H9 (cell line): ENCODE results near the gene CLEC4G. TPM values are rescaled to one million over a fixed set of nuclear protein-coding genes. Genes with fewer than 3 reads are reported as not detected.

ENCODE experiments used
- DNase-seq: peaks from one replicate; pipeline ENCODE4 v3.0.0-alpha.2; 2017
- H2AFZ ChIP-seq: one replicate; pipeline ENCODE4 v1.6.1; 2013; ENCODE audit warnings: mild to moderate bottlenecking, low read length, control low read depth, moderate library complexity
- H2AK5ac ChIP-seq: 2 replicates; pipeline ENCODE4 v1.6.1; 2013; ENCODE audit warnings: low read length, control low read depth, mixed read lengths; ENCODE audit not compliant: insufficient read length
- H2BK120ac ChIP-seq: one replicate; pipeline ENCODE4 v1.6.1; 2013; ENCODE audit warnings: low read depth, mild to moderate bottlenecking, low read length, control low read depth, inconsistent platforms; ENCODE audit not compliant: poor library complexity, severe bottlenecking
- H2BK12ac ChIP-seq: 2 replicates; pipeline ENCODE4 v1.6.1; 2013; ENCODE audit warnings: low read length, control low read depth, mixed read lengths, low read depth; ENCODE audit not compliant: insufficient read length
- H2BK15ac ChIP-seq: 2 replicates; pipeline ENCODE4 v1.6.1; 2013; ENCODE audit warnings: low read depth, low read length, control low read depth
- H2BK20ac ChIP-seq: one replicate; pipeline ENCODE4 v1.6.1; 2013; ENCODE audit warnings: low read depth, mild to moderate bottlenecking, low read length, control low read depth, inconsistent platforms; ENCODE audit not compliant: poor library complexity, severe bottlenecking
- H2BK5ac ChIP-seq: 2 replicates; pipeline ENCODE4 v1.6.1; 2013; ENCODE audit warnings: low read length, control low read depth, mixed read lengths; ENCODE audit not compliant: insufficient read length
- H3K14ac ChIP-seq: 2 replicates; pipeline ENCODE4 v1.6.1; 2013; ENCODE audit warnings: low read length, control low read depth; ENCODE audit not compliant: insufficient read depth
- H3K18ac ChIP-seq: 2 replicates; pipeline ENCODE4 v1.6.1; 2013; ENCODE audit warnings: low read depth, mild to moderate bottlenecking, mixed read lengths, low read length, control low read depth; ENCODE audit not compliant: insufficient read length
- H3K23ac ChIP-seq: 2 replicates; pipeline ENCODE4 v1.6.1; 2013; ENCODE audit warnings: low read length, control low read depth, mixed read lengths, low read depth; ENCODE audit not compliant: insufficient read length
- H3K23me2 ChIP-seq: 2 replicates; pipeline ENCODE4 v1.6.1; 2013; ENCODE audit warnings: low read depth, mild to moderate bottlenecking, mixed read lengths, low read length, control low read depth; ENCODE audit not compliant: insufficient read length, poor library complexity, severe bottlenecking
- H3K27ac ChIP-seq: 2 replicates; pipeline ENCODE4 v1.5.1; 2013; ENCODE audit warnings: low read length, control low read depth, mixed read lengths, low read depth; ENCODE audit not compliant: insufficient read length
- H3K27me3 ChIP-seq: 2 replicates; pipeline ENCODE4 v1.6.1; 2013; ENCODE audit warnings: low read length, control low read depth, inconsistent platforms; ENCODE audit not compliant: insufficient read depth
- H3K4ac ChIP-seq: 2 replicates; pipeline ENCODE4 v1.6.1; 2013; ENCODE audit warnings: low read depth, mild to moderate bottlenecking, control low read depth, inconsistent platforms, low read length, moderate library complexity
- H3K4me1 ChIP-seq: 2 replicates; pipeline ENCODE4 v1.6.1; 2013; ENCODE audit warnings: low read length, control low read depth, inconsistent platforms; ENCODE audit not compliant: insufficient read depth
- H3K4me2 ChIP-seq: 2 replicates; pipeline ENCODE4 v1.6.1; 2013; ENCODE audit warnings: low read length, control low read depth, mixed read lengths; ENCODE audit not compliant: insufficient read length, insufficient read depth
- H3K56ac ChIP-seq: 2 replicates; pipeline ENCODE4 v1.6.1; 2013; ENCODE audit warnings: low read depth, mild to moderate bottlenecking, mixed read lengths, low read length, control low read depth; ENCODE audit not compliant: insufficient read length
- H3K79me1 ChIP-seq: 2 replicates; pipeline ENCODE4 v1.6.1; 2013; ENCODE audit warnings: low read depth, mild to moderate bottlenecking, moderate library complexity, low read length, control low read depth, inconsistent platforms; ENCODE audit not compliant: insufficient read depth, poor library complexity, severe bottlenecking
- H3K79me2 ChIP-seq: 2 replicates; pipeline ENCODE4 v1.6.1; 2013; ENCODE audit warnings: low read length, control low read depth, inconsistent platforms; ENCODE audit not compliant: insufficient read depth
- H3K9ac ChIP-seq: 2 replicates; pipeline ENCODE4 v1.6.1; 2013; ENCODE audit warnings: low read length, control low read depth, mixed read lengths; ENCODE audit not compliant: insufficient read length; ENCODE audit errors: extremely low read depth
- H3K9me3 ChIP-seq: one replicate; pipeline ENCODE4 v1.6.1; 2013; ENCODE audit warnings: low read depth, low read length, inconsistent platforms; ENCODE audit not compliant: control insufficient read depth
- H3T11ph ChIP-seq: one replicate; pipeline ENCODE4 v1.6.1; 2013; ENCODE audit warnings: mild to moderate bottlenecking, low read length, control low read depth, inconsistent platforms
- H4K20me1 ChIP-seq: one replicate; pipeline ENCODE4 v1.6.1; 2013; ENCODE audit not compliant: control insufficient read depth, insufficient read length, insufficient read depth
- H4K5ac ChIP-seq: 2 replicates; pipeline ENCODE4 v1.6.1; 2013; ENCODE audit warnings: low read depth, mild to moderate bottlenecking, mixed read lengths, low read length, control low read depth; ENCODE audit not compliant: insufficient read length
- H4K8ac ChIP-seq: replicated peaks from 2 replicates; pipeline ENCODE4 v1.6.1; 2013; ENCODE audit warnings: low read length, control low read depth, mixed read lengths, low read depth; ENCODE audit not compliant: insufficient read length
- H4K91ac ChIP-seq: 2 replicates; pipeline ENCODE4 v1.6.1; 2013; ENCODE audit warnings: low read depth, mild to moderate bottlenecking, moderate library complexity, mixed read lengths, low read length, control low read depth; ENCODE audit not compliant: insufficient read length
- H3K27ac Mint-ChIP-seq, 3 experiments: 2 replicates in 2 of 3; 3 replicates in 1 of 3; pipeline ENCODE4 v1.8.0; 2020 to 2021; ENCODE audit warnings: mixed read lengths in 3 of 3, mild to moderate bottlenecking in 1 of 3, moderate library complexity in 1 of 3
- H3K27me3 Mint-ChIP-seq: 2 replicates; pipeline ENCODE4 v1.8.0; 2021; ENCODE audit warnings: low read depth, mild to moderate bottlenecking, moderate library complexity, mixed read lengths
- H3K36me3 Mint-ChIP-seq, 3 experiments: 2 replicates in 2 of 3; 3 replicates in 1 of 3; pipeline ENCODE4 v1.8.0; 2020 to 2021; ENCODE audit warnings: low read depth in 3 of 3, mixed read lengths in 3 of 3; ENCODE audit not compliant: insufficient read depth in 1 of 3
- H3K4me1 Mint-ChIP-seq, 2 experiments: 2 replicates each; pipeline ENCODE4 v1.8.0; 2020; ENCODE audit warnings: mixed read lengths in 2 of 2
- H3K4me3 Mint-ChIP-seq, 2 experiments: 2 replicates in 1 of 2; 3 replicates in 1 of 2; pipeline ENCODE4 v1.8.0; 2020 to 2021; ENCODE audit warnings: mild to moderate bottlenecking in 2 of 2, mixed read lengths in 2 of 2, moderate library complexity in 1 of 2
- H3K9me3 Mint-ChIP-seq, 2 experiments: 2 replicates in 1 of 2; 3 replicates in 1 of 2; pipeline ENCODE4 v1.8.0; 2020; ENCODE audit warnings: mild to moderate bottlenecking in 2 of 2, mixed read lengths in 2 of 2, moderate library complexity in 1 of 2
- WGBS: extraction: QIAGEN DNeasy Blood & Tissue Kit; methylation state at CpG from one replicate; pipeline ENCODE4 v1.1.7; 2013; ENCODE audit warnings: missing lambda C conversion rate, low lambda C conversion rate, mixed read lengths; ENCODE audit not compliant: insufficient read length; ENCODE audit errors: extremely low coverage; 5-methylcytosine and 5-hydroxymethylcytosine counted together
- total RNA-seq: library from RNA; stranded (reverse); gene quantifications from 2 replicates; pipeline ENCODE4 v1.2.1, GENCODE V29; 2021
- TF ChIP-seq, protein P1 (sequence below): fragments of 200-600 bp; sonication (generic); conservative IDR thresholded peaks from 3 replicates; pipeline ENCODE4 v1.8.0; 2021; ENCODE audit warnings: antibody characterized with exemption, mild to moderate bottlenecking

Gene CLEC4G
- total RNA-seq, 1 experiment from 2014 or later = not detected

DNA sequence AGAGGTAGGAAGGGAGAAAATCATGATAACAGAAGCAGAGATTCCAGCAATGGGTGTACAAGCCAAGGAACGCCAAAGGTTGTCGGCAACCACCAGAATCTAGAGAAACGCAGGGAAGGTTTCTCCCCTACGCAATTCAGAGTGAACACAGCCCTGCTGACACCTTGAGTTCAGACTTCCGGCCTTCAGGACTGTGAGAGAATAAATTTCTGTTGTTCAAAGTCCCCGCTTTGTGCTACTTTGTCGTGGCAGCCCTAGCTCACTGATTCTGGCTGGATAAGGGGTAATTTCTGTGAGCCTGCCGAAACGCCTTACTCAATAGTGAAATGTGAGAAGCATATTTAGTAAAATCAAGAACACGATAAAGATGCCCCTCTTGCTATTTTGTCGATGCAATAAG is 5.3 kb upstream of the CLEC4G start:
- no peaks in the 10 kb centered on the region for H3K9me3 ChIP-seq
- H3K4ac ChIP-seq = no peak overlapping the region
- no peak overlapping the region for H2BK20ac ChIP-seq
- no peaks in the 10 kb centered on the region; the same call in 1 of the 2 replicates for H3K4me1 ChIP-seq
- TF ChIP-seq, protein P1, sequence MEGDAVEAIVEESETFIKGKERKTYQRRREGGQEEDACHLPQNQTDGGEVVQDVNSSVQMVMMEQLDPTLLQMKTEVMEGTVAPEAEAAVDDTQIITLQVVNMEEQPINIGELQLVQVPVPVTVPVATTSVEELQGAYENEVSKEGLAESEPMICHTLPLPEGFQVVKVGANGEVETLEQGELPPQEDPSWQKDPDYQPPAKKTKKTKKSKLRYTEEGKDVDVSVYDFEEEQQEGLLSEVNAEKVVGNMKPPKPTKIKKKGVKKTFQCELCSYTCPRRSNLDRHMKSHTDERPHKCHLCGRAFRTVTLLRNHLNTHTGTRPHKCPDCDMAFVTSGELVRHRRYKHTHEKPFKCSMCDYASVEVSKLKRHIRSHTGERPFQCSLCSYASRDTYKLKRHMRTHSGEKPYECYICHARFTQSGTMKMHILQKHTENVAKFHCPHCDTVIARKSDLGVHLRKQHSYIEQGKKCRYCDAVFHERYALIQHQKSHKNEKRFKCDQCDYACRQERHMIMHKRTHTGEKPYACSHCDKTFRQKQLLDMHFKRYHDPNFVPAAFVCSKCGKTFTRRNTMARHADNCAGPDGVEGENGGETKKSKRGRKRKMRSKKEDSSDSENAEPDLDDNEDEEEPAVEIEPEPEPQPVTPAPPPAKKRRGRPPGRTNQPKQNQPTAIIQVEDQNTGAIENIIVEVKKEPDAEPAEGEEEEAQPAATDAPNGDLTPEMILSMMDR = no peak
- H2AK5ac ChIP-seq = no peak overlapping the region
- H2BK12ac ChIP-seq = no peak overlapping the region
- peaks cover 79% of the 10 kb centered on the region for H3K27me3 Mint-ChIP-seq
- no CpG with 5 or more reads among the region's 11 CpGs for WGBS
- H2AFZ ChIP-seq = no peak overlapping the region
- DNase-seq = no peak
- H2BK15ac ChIP-seq = no peak overlapping the region
- H3K79me1 ChIP-seq = no peaks in the 10 kb centered on the region
- H3K14ac ChIP-seq = no peak overlapping the region
- H3K4me2 ChIP-seq = no peak overlapping the region
- H3K9me3 Mint-ChIP-seq = no peaks in the 10 kb centered on the region
- no peak overlapping the region for H3K18ac ChIP-seq
- H3K56ac ChIP-seq = no peak overlapping the region
- H3K23me2 ChIP-seq = no peaks in the 10 kb centered on the region
- no peak overlapping the region for H2BK120ac ChIP-seq
- H4K8ac ChIP-seq = no peak overlapping the region
- H3K27me3 ChIP-seq = no peaks in the 10 kb centered on the region
- H3K9ac ChIP-seq = no peak overlapping the region
- no peaks in the 10 kb centered on the region for H3K79me2 ChIP-seq
- no peak overlapping the region for H3K23ac ChIP-seq
- H4K91ac ChIP-seq = no peak overlapping the region
- no peak overlapping the region for H2BK5ac ChIP-seq
- H3K4me1 Mint-ChIP-seq = peaks cover 4% of the 10 kb centered on the region in 2 experiments
- no peak overlapping the region; a peak in 1 of 5 replicates for H3K4me3 Mint-ChIP-seq
- H3T11ph ChIP-seq = no peak overlapping the region
- no peak overlapping the region for H4K5ac ChIP-seq
- H3K27ac ChIP-seq = no peak overlapping the region
- no peaks in the 10 kb centered on the region for H4K20me1 ChIP-seq
- H3K27ac Mint-ChIP-seq = no peak overlapping the region
- no peaks in the 10 kb centered on the region for H3K36me3 Mint-ChIP-seq
